Measurements from ENCODE around the gene ZFHX2.

GRCh38 chr14:23535943-23536342 lies 15.6 kb downstream of the ZFHX2 start:
- TF ChIP-seq CTCF (IDR thresholded peaks at IDR 0.05), result no peak
- TF ChIP-seq POLR2A (IDR thresholded peaks at IDR 0.05), result no peak

Data from testis (tissue), 2 donors.